AG04450 (cell line): Measurements from ENCODE around the gene NRG2. TPM values are rescaled to one million over a fixed set of nuclear protein-coding genes. Genes with fewer than 3 reads are reported as not detected.

Experiments used
- CTCF ChIA-PET: fragments of 300-600, 350-600 bp; formaldehyde crosslinking; extraction: SDS; loops from one replicate; lab custom pipeline; 2022; ENCODE audit warnings: antibody characterized with exemption, inconsistent platforms; lab: Charles Lee
- POLR2A ChIA-PET: fragments of 350-600 bp; formaldehyde crosslinking; extraction: SDS; loops from one replicate; lab custom pipeline; 2021; ENCODE audit warnings: antibody characterized with exemption, inconsistent platforms; lab: Yijun Ruan, JAX
- DNase-seq: peaks from one replicate; pipeline ENCODE4 v3.0.0-alpha.2; 2011; ENCODE audit warnings: low read depth, low spot score
- H3K27ac ChIP-seq: one replicate; pipeline ENCODE4 v1.5.1; 2012; ENCODE audit warnings: low read depth, low read length, control low read depth
- H3K27me3 ChIP-seq: one replicate; pipeline ENCODE4 v1.6.0; 2012; ENCODE audit warnings: low read length; ENCODE audit not compliant: control insufficient read depth, insufficient read depth
- H3K4me3 ChIP-seq: 2 replicates; pipeline ENCODE4 v1.5.1; 2011; ENCODE audit warnings: mild to moderate bottlenecking, low read depth, low read length, control low read depth
- H3K9me3 ChIP-seq: 2 replicates; pipeline ENCODE4 v1.5.1; 2012; ENCODE audit warnings: low read length; ENCODE audit not compliant: control insufficient read depth, insufficient read depth
- CTCF ChIP-seq: IDR thresholded peaks from 2 replicates; pipeline ENCODE4 v1.5.1; 2011; ENCODE audit warnings: low read depth, low read length, control low read depth, inconsistent platforms
- polyA plus RNA-seq: library from polyadenylated mRNA; depleted of rRNA; stranded (reverse); fragments of >200 nt; gene quantifications from 2 replicates; pipeline ENCODE4 v1.2.3, GENCODE V29; 2011

The NRG2 gene
- polyA plus RNA-seq, 1 experiment = 0.02 TPM

GRCh38 chr5:139893873-139894272 is 149.2 kb downstream of the NRG2 start:
- DNase-seq = no peak
- ChIA-PET POLR2A (no interaction called here), CTCF (interaction anchor here (1.0 kb wide), 1 partner anchor 128 kb away, joined by 3 read pairs; no protein-coding TSS in a partner anchor)
- H3K27me3 ChIP-seq = peaks cover 53% of the 10 kb centered on the region
- no peak overlapping the region for H3K27ac ChIP-seq
- TF ChIP-seq CTCF = no peak
- H3K4me3 ChIP-seq = no peak overlapping the region
- H3K9me3 ChIP-seq = no peaks in the 10 kb centered on the region

DNA sequence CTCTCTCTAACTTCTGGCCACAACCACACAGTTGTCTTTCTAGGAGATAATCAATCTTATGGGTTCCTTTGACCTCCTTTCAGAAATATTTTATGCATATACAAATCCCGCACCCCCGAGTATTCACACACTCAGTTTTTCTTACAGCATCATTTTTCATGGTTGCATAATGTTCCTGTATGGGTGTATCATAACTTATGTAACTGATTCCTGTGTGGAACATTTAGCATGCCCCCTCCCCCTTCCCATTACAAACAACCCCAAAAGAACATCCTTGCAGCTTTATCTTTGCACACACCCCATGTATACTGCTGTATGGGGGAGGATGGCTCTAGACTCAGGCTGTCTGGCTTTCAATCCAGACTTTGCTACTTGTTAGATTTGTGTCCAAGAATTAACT is 153.7 kb downstream of the NRG2 start:
- DNase-seq = no peak
- no peaks in the 10 kb centered on the region for H3K9me3 ChIP-seq
- H3K27ac ChIP-seq = no peak overlapping the region
- TF ChIP-seq CTCF = no peak
- H3K4me3 ChIP-seq = no peak overlapping the region
- POLR2A ChIA-PET = no interaction called here
- CTCF ChIA-PET = no interaction called here
- peaks cover 47% of the 10 kb centered on the region for H3K27me3 ChIP-seq

DNA sequence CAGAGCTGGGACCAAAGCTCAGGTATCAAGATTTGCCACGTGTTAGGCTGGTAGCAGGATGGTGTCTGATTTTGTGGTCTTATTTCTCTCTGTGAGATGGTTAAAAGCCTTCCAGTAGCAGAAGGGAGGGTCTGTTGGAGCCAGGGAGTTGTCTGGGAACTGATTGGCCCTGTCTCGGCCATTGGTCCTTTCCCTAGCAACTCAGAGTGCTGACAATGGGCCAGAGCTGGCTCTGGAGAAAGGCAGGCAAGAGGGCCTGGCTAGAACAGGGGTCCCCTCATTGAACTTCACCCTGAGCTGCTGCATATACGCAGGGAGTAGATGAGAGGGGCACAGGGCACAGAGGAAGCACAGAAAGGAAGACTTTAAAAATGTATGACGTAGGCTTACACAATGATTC is 154.7 kb downstream of the NRG2 start:
- Histone ChIP-seq H3K27me3 (peaks cover 50% of the 10 kb centered on the region), H3K4me3 (no peak overlapping the region), H3K9me3 (no peaks in the 10 kb centered on the region), H3K27ac (no peak overlapping the region)
- ChIA-PET CTCF (no interaction called here), POLR2A (no interaction called here)
- DNase-seq = no peak
- no peak for TF ChIP-seq CTCF

GRCh38 chr5:139886213-139886612 is 156.9 kb downstream of the NRG2 start:
- Histone ChIP-seq H3K4me3 (no peak overlapping the region), H3K27me3 (peaks cover 62% of the 10 kb centered on the region), H3K27ac (no peak overlapping the region), H3K9me3 (no peaks in the 10 kb centered on the region)
- ChIA-PET CTCF (interaction anchor here (1.9 kb wide), 1 partner anchor 99 kb away, joined by 5 read pairs; no protein-coding TSS in a partner anchor), POLR2A (no interaction called here)
- no peak for TF ChIP-seq CTCF
- no peak for DNase-seq

DNA sequence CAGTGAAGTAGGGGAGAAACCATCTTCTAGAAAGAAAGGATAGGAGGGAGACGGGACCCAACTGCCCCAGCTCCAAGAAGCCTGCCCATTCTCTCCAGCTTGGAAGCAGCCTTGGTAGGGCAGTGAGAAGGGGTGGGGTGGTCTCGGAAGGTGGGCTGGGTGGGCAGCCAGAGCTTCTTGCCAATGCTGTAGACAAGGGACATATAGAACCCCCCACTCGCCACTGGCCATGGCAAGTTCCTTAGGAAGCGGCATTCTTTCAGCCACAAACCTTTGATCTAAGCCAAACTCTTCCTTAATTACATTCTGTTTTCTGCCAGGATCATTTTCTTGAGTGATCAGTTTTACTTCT is 157.3 kb downstream of the NRG2 start:
- Histone ChIP-seq H3K9me3 (no peaks in the 10 kb centered on the region), H3K27me3 (peaks cover 61% of the 10 kb centered on the region), H3K27ac (no peak overlapping the region), H3K4me3 (no peak overlapping the region)
- no peak for DNase-seq
- CTCF ChIA-PET = interaction anchor here (1.9 kb wide), 1 partner anchor 99 kb away, joined by 5 read pairs; no protein-coding TSS in a partner anchor
- TF ChIP-seq CTCF = no peak
- POLR2A ChIA-PET = no interaction called here
